Mesodermal cell (in vitro differentiated cells): ENCODE data around the gene ATP13A3.

Source experiments
- H3K27ac ChIP-seq: 2 replicates; pipeline ENCODE4 v1.7.0; 2013; ENCODE audit warnings: mild to moderate bottlenecking, low read depth, low read length, moderate library complexity; ENCODE audit not compliant: severe bottlenecking
- H3K36me3 ChIP-seq: 2 replicates; pipeline ENCODE4 v1.7.1; 2013; ENCODE audit warnings: mild to moderate bottlenecking, low read length, moderate library complexity; ENCODE audit not compliant: control insufficient read depth, insufficient read depth
- H3K4me1 ChIP-seq: one replicate; pipeline ENCODE4 v1.7.1; 2013; ENCODE audit warnings: mild to moderate bottlenecking, low read length; ENCODE audit not compliant: insufficient read depth, control insufficient read depth, poor library complexity, severe bottlenecking
- H3K4me3 ChIP-seq: 2 replicates; pipeline ENCODE4 v1.7.0; 2013; ENCODE audit warnings: low read length, control low read depth, mild to moderate bottlenecking; ENCODE audit not compliant: insufficient read depth, poor library complexity, severe bottlenecking; ENCODE audit errors: extremely low read depth
- H3K9me3 ChIP-seq: 2 replicates; pipeline ENCODE4 v1.7.1; 2013; ENCODE audit warnings: mild to moderate bottlenecking, low read length, moderate library complexity; ENCODE audit not compliant: control insufficient read depth
- WGBS, 2 experiments: methylation state at CpG; one replicate each; pipeline ENCODE4 v1.1.5; 2013; ENCODE audit warnings: missing lambda C conversion rate in 2 of 2; ENCODE audit not compliant: insufficient coverage in 2 of 2; 5-methylcytosine and 5-hydroxymethylcytosine counted together

The ATP13A3 gene

DNA sequence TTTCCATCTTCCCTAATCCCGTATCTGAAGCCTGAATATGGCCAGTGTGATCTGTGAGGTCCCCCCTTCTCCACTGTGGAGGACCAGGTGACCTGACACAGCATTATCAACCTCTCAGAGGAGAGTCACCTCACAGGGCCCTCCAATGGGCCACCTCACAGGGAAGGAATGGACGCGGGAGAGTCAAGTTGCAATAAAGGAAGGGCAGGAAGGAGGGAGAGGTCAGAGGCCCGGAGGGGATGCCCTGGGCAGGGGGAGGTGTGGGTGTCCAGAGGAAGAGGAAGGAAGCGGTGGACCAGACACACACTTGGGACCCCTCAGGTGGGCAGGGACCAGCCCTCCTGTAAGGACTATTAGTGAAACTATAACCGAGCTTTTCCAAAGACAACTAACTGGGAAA, 102.6 kb downstream of the ATP13A3 start:
- Histone ChIP-seq H3K36me3 (no peaks in the 10 kb centered on the region), H3K27ac (no peak overlapping the region), H3K9me3 (no peaks in the 10 kb centered on the region), H3K4me3 (no peak overlapping the region), H3K4me1 (no peaks in the 10 kb centered on the region)
- WGBS, 2 experiments = 93 to 94% methylated on average over 2 to 4 of the region's 6 CpGs

GRCh38 chr3:194383276-194383940, 103.4 kb downstream of the ATP13A3 start:
- H3K4me3 ChIP-seq = no peak overlapping the region
- no peak overlapping the region for H3K27ac ChIP-seq
- WGBS, 2 experiments = 93% methylated on average over 10 to 14 of the region's 14 CpGs

DNA sequence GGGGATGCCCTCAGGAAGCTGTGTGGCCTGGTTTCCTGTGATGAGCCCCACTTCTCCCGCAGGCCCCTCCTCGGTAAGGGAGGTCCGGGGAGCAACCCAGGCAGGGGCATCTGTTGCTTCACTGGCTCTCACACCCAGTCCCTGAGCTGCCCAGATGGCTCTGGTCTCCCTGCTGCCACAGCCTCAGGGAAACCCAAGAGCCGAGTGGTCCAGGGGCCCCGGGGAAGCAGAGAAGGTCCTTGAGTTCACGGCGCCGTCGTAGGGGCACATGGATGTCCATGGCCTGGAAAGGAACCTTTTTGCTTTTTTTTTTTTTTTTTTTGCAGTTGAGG, 103.9 kb downstream of the ATP13A3 start:
- H3K36me3 ChIP-seq = no peaks in the 10 kb centered on the region
- no peaks in the 10 kb centered on the region for H3K9me3 ChIP-seq
- H3K4me3 ChIP-seq = no peak overlapping the region
- no peak overlapping the region for H3K27ac ChIP-seq
- no peaks in the 10 kb centered on the region for H3K4me1 ChIP-seq
- WGBS, 2 experiments = 85 to 90% methylated on average over 4 to 7 of the region's 9 CpGs

More at GRCh38 chr3:194383276-194383940, 103.4 kb downstream of the ATP13A3 start:
- no peaks in the 10 kb centered on the region for H3K9me3 ChIP-seq
- no peaks in the 10 kb centered on the region for H3K4me1 ChIP-seq
- no peaks in the 10 kb centered on the region for H3K36me3 ChIP-seq

DNA sequence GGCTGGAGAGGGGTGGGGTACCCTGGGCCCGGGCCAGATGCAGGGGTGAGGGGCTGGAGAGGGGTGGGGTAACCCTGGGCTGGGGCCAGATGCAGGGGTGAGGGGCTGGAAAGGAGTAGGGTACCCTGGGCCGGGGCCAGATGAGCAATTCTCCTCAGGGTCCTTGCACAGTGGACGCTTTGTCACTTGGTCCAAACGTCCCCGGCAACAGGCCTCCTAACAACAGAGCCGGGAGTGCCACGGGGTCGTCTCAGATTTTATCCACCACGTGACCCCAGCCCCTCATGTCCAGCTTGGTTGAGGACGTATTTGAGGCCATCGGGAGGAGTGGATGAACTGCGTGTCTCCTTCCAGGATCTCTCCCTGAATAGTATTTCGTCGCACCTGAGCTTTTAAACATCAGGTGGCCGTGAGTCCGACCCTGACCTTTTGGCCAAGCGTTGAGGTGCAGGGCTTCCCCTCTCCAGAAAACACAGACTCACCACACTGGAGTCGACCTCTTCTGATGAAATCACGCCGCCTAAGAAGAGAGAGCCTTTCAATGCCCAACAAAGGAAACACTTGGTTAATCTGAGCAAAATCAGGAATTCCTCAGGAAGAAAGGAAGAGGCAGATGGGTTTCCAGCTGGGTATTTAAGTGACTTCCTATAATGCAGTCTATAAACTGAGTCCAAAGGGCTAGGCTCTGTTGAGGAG, 104.5 kb downstream of the ATP13A3 start:
- Histone ChIP-seq H3K4me3 (no peak overlapping the region), H3K36me3 (no peaks in the 10 kb centered on the region), H3K9me3 (no peaks in the 10 kb centered on the region), H3K4me1 (no peaks in the 10 kb centered on the region), H3K27ac (no peak overlapping the region)
- 88 to 92% methylated on average over 16 to 18 of the region's 20 CpGs for WGBS, 2 experiments

DNA sequence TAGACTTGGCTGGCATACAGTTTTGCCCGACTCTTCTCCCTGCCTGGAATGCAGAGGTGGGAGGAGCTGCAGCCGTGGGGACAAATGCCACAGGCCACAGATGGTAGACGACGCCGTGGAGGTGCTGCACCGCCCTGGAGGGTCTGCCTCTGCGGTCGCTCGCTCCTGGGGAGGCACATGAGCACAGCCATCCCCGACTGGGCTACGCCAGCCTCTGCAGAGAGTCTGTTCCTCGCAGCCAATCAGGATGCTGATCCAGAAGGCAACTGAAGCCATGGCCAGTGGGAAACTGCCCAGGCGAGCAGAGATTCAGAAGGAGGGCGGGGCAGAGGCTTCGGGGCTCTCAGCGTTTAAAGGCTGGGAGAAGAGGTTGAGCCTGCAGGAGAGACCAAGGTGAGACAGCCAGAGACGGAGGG, 105.3 kb downstream of the ATP13A3 start:
- WGBS, 2 experiments = 64 to 72% methylated on average over 17 of the region's 17 CpGs

DNA sequence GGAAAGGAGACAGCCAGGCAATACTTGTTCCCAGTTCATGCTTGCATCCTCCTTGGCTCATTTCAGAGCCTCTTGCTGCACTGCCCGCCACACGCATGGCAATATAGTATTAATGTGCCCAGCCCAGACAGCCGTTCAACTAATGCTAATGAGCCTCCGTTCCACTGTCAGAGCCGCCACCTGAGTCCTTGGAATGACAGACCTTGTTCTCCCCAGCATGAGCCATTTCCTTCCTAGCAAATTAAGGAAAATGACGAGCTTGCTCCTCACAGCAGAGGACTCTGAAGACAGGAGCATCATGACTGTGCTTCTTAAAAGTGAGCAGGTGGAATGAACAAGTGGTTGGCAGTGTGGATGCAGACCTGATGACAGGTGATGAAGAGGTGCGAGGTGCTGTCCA, 106.5 kb downstream of the ATP13A3 start:
- H3K36me3 ChIP-seq = no peaks in the 10 kb centered on the region
- 83 to 86% methylated on average over 7 of the region's 7 CpGs for WGBS, 2 experiments
- H3K9me3 ChIP-seq = peaks cover 3% of the 10 kb centered on the region
- peaks cover 4% of the 10 kb centered on the region for H3K4me1 ChIP-seq
- no peak overlapping the region for H3K4me3 ChIP-seq
- no peak overlapping the region for H3K27ac ChIP-seq

More for the DNA sequence above, 105.3 kb downstream of the ATP13A3 start:
- Histone ChIP-seq H3K36me3 (no peaks in the 10 kb centered on the region), H3K4me3 (no peak overlapping the region), H3K9me3 (no peaks in the 10 kb centered on the region), H3K4me1 (no peaks in the 10 kb centered on the region), H3K27ac (no peak overlapping the region)

DNA sequence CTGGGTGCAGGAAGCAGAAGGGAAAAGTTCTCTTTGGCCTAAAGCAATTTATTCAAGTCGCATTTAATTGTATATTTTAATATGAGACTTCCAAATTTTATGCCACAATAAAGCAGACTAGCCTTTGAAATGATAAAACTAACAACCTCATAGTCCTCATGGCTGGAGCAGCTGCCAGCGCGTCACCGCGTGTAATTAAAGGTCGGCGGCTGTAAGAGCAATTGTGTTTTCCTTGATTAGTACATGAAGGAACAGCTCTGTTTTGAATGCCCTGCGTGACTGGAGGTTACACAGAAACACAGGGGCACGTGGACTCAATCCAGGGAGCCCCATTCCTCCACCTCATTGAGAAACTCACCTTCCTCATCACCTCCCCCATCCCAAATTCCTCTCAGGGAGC, 107.2 kb downstream of the ATP13A3 start:
- Histone ChIP-seq H3K27ac (no peak overlapping the region), H3K36me3 (no peaks in the 10 kb centered on the region), H3K9me3 (peaks cover 3% of the 10 kb centered on the region), H3K4me3 (no peak overlapping the region), H3K4me1 (peaks cover 4% of the 10 kb centered on the region)
- 91 to 96% methylated on average over 5 to 7 of the region's 9 CpGs for WGBS, 2 experiments

GRCh38 chr3:194379231-194379630, 107.6 kb downstream of the ATP13A3 start:
- no peaks in the 10 kb centered on the region for H3K36me3 ChIP-seq
- no peak overlapping the region for H3K4me3 ChIP-seq
- no peak overlapping the region for H3K27ac ChIP-seq
- WGBS, 2 experiments = 86 to 94% methylated on average over 5 of the region's 6 CpGs
- peaks cover 3% of the 10 kb centered on the region for H3K9me3 ChIP-seq
- H3K4me1 ChIP-seq = peaks cover 4% of the 10 kb centered on the region

DNA sequence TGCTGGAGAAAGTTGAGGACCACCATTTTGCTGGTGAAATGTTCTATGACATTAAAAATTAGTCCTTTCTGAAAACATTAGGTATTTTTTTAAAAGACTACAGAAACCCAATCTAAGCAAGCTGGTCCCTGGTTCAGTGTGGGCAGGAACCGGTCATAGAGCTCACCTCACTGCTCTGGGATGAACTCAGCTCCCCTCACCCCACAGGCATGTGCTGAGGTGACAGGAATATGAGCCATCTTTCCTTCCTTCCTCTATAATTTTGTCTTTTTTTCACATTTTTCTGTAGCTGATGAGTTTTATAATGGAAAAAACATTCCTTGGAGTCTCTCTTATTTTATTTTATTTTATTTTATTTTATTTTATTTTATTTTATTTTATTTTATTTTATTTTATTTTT, 109.1 kb downstream of the ATP13A3 start:
- H3K9me3 ChIP-seq = peaks cover 3% of the 10 kb centered on the region
- no CpG with 5 or more reads among the region's 1 CpG for WGBS, 2 experiments
- H3K36me3 ChIP-seq = no peaks in the 10 kb centered on the region
- no peak overlapping the region for H3K27ac ChIP-seq
- H3K4me1 ChIP-seq = peaks cover 4% of the 10 kb centered on the region
- H3K4me3 ChIP-seq = no peak overlapping the region

DNA sequence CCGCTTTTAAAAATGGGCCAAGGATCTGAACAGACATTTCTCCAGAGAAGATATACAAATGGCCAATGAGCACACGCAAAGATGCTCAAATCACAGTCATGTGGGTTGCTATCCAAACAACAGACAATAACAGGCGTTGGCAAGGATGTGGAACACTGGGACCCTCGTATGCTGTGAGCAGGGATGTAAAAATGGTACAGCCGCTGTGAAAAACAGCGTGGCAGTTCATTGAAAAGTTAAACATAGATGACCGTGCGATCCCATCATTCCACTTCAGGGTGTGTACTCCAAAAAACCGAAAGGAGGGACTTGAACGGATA, 110.6 kb downstream of the ATP13A3 start:
- H3K27ac ChIP-seq = peak overlapping the region; percentile 57
- H3K36me3 ChIP-seq = no peaks in the 10 kb centered on the region
- WGBS, 2 experiments = 91 to 93% methylated on average over 10 of the region's 10 CpGs
- peaks cover 4% of the 10 kb centered on the region for H3K4me1 ChIP-seq
- no peak overlapping the region for H3K4me3 ChIP-seq
- H3K9me3 ChIP-seq = peaks cover 3% of the 10 kb centered on the region

DNA sequence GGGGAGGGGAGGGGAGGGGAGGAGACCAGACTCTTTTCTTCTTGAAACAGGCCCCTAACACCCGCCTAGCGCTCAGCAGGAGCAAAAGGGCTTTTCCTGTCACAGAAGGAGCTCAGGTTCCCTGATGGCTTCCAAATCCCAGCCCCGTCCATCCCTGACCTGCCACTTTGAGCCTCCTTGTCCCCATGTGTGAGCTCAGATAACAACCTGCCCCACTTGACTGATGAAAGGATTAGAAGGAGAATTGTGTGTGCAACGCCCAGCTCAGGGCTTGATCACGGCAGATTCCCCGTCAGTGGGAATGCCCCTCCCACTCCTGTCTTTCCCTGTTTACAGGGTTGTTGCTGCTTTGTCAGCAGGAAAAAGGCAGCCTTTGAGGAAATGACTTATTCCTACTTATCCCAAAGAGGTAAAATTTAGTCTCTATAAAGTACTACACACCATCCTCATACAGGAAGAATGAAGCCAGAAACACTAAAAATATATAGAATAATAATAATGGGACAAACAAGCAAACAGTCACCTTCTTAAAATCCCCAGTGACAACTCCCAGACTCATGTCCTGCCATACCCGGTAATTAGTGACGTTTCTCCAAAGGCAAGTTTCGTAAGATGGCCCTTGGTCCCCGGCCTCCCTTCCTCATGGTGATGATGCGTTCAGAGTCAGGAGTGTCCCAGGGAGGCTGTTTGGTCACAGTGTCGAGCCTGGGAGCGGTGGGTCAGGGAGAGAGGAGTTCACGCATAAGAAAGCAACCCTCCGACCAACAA, 111.1 kb downstream of the ATP13A3 start:
- Histone ChIP-seq H3K4me1 (peaks cover 6% of the 10 kb centered on the region), H3K9me3 (peaks cover 3% of the 10 kb centered on the region), H3K27ac (peak overlapping the region; percentile 57), H3K4me3 (no peak overlapping the region), H3K36me3 (no peaks in the 10 kb centered on the region)
- WGBS, 2 experiments = 49 to 60% methylated on average over 12 of the region's 15 CpGs
